HG02973 (cell line): ENCODE data around the gene TNFRSF4.

Experiments
- ATAC-seq: cut with Tn5 transposase; IDR thresholded peaks from one replicate; pipeline ENCODE4 v1.9.1; 2021; ENCODE audit warnings: moderate library complexity; ENCODE audit not compliant: unreplicated experiment

Gene TNFRSF4

GRCh38 chr1:1219341-1219740 lies 5.4 kb upstream of the TNFRSF4 start:
- ATAC-seq: no peak

GRCh38 chr1:1218524-1219200 lies 4.7 kb upstream of the TNFRSF4 start:
- ATAC-seq: no peak

- no peak for ATAC-seq
Measured at GRCh38 chr1:1217621-1218523, 3.9 kb upstream of the TNFRSF4 start.

GRCh38 chr1:1216770-1217620 lies 3.0 kb upstream of the TNFRSF4 start:
- ATAC-seq: no peak

GRCh38 chr1:1215881-1216605 lies 2.1 kb upstream of the TNFRSF4 start:
- ATAC-seq: no peak

GRCh38 chr1:1215080-1215676 lies 1.2 kb upstream of the TNFRSF4 start:
- ATAC-seq: no peak

GRCh38 chr1:1212780-1213344 lies 1.1 kb downstream of the TNFRSF4 start:
- no peak for ATAC-seq

GRCh38 chr1:1211541-1212441 lies 2.2 kb downstream of the TNFRSF4 start:
- ATAC-seq: no peak

- ATAC-seq: no peak
Measured at GRCh38 chr1:1210726-1211540, 3.0 kb downstream of the TNFRSF4 start.

GRCh38 chr1:1208713-1209433 lies 5.1 kb downstream of the TNFRSF4 start:
- ATAC-seq: no peak

- no peak for ATAC-seq
Measured at GRCh38 chr1:1207571-1207892, 6.4 kb downstream of the TNFRSF4 start.

- ATAC-seq: no peak
Measured at GRCh38 chr1:1206966-1207531, 6.9 kb downstream of the TNFRSF4 start.

- ATAC-seq: no peak
Measured at GRCh38 chr1:1206376-1206965, 7.5 kb downstream of the TNFRSF4 start, which contains the start of gene TNFRSF18. TNFRSF18 (minus strand) TSS chr1:1206592; CDS start chr1:1206571, 21 bp downstream.

- ATAC-seq: no peak
Measured at GRCh38 chr1:1205769-1206375, 8.1 kb downstream of the TNFRSF4 start.

GRCh38 chr1:1204998-1205768 lies 8.8 kb downstream of the TNFRSF4 start:
- no peak for ATAC-seq
